Stomach (tissue), 4 donors: ENCODE results near the gene ARHGAP15.

Source experiments
- POLR2A ChIP-seq, 4 donors: fragments of 450-650 bp; IDR thresholded peaks; one replicate each; pipeline ENCODE4 v1.6.1; 2016; ENCODE audit warnings: antibody characterized with exemption in 4 of 4, control low read depth in 2 of 4, mild to moderate bottlenecking in 1 of 4, moderate library complexity in 1 of 4
- POLR2AphosphoS5 ChIP-seq, 3 donors: sonication (generic); formaldehyde crosslinking; IDR thresholded peaks; one replicate each; pipeline ENCODE4 v1.6.1; 2016; ENCODE audit warnings: antibody characterized with exemption in 3 of 3
- TF ChIP-seq, protein P1 (sequence below), 7 experiments: fragments of 450-650 bp in 4 of 7; fragments of 200-600 bp in 3 of 7; sonication (generic) in 3 of 7; IDR thresholded peaks; one replicate each; pipeline ENCODE4 v1.5.1; 2016 to 2019; ENCODE audit warnings: antibody characterized with exemption in 7 of 7, control low read depth in 2 of 7, mild to moderate bottlenecking in 1 of 7

DNA sequence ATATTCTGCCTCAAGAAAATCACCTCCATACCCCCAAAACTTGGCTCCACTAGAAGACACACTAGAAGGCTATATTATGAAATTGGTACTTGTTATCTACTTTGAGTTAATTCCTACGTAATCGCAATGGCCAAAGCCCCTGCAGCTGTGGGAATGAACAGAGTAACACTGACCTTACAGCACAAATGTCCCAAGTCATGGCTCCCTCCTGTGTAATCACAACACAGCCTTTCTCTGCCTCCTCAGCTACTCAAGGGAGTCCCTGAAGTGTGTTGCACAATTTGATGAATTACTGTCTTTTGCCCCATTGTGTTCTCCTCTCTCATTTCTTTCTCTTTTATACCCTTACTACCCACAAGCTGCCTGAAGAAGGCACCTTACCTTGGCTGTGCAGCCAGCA, 375.2 kb downstream of the ARHGAP15 start:
- no peak for TF ChIP-seq POLR2A (IDR thresholded peaks at IDR 0.05)
- no peak for TF ChIP-seq POLR2AphosphoS5 (IDR thresholded peaks at IDR 0.05)
- TF ChIP-seq, protein P1, sequence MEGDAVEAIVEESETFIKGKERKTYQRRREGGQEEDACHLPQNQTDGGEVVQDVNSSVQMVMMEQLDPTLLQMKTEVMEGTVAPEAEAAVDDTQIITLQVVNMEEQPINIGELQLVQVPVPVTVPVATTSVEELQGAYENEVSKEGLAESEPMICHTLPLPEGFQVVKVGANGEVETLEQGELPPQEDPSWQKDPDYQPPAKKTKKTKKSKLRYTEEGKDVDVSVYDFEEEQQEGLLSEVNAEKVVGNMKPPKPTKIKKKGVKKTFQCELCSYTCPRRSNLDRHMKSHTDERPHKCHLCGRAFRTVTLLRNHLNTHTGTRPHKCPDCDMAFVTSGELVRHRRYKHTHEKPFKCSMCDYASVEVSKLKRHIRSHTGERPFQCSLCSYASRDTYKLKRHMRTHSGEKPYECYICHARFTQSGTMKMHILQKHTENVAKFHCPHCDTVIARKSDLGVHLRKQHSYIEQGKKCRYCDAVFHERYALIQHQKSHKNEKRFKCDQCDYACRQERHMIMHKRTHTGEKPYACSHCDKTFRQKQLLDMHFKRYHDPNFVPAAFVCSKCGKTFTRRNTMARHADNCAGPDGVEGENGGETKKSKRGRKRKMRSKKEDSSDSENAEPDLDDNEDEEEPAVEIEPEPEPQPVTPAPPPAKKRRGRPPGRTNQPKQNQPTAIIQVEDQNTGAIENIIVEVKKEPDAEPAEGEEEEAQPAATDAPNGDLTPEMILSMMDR (IDR thresholded peaks at IDR 0.05): no peak
